ENCODE measurements around the gene PGS1.

- TF ChIP-seq, protein P1, sequence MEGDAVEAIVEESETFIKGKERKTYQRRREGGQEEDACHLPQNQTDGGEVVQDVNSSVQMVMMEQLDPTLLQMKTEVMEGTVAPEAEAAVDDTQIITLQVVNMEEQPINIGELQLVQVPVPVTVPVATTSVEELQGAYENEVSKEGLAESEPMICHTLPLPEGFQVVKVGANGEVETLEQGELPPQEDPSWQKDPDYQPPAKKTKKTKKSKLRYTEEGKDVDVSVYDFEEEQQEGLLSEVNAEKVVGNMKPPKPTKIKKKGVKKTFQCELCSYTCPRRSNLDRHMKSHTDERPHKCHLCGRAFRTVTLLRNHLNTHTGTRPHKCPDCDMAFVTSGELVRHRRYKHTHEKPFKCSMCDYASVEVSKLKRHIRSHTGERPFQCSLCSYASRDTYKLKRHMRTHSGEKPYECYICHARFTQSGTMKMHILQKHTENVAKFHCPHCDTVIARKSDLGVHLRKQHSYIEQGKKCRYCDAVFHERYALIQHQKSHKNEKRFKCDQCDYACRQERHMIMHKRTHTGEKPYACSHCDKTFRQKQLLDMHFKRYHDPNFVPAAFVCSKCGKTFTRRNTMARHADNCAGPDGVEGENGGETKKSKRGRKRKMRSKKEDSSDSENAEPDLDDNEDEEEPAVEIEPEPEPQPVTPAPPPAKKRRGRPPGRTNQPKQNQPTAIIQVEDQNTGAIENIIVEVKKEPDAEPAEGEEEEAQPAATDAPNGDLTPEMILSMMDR (IDR thresholded peaks at IDR 0.05), result no peak
- no peak for TF ChIP-seq EP300 (IDR thresholded peaks at IDR 0.05)
These were observed 50.6 kb downstream of the PGS1 start for GRCh38 chr17:78428836-78429617.

All from stomach (tissue), 4 donors.